Keratinocyte (primary cell): ENCODE data around the gene LCE6A.

Experiments used
- EZH2 ChIP-seq: IDR thresholded peaks from one replicate; pipeline ENCODE4 v1.6.1; 2012; ENCODE audit warnings: inconsistent platforms, mild to moderate bottlenecking, low read length, moderate library complexity
- TF ChIP-seq, protein P1 (sequence below), 3 experiments: IDR thresholded peaks in 1 of 3; conservative IDR thresholded peaks in 1 of 3; optimal IDR thresholded peaks in 1 of 3; 2 replicates in 2 of 3; 3 replicates in 1 of 3; pipeline versions ENCODE3 to v1.5.1; 2011; ENCODE audit warnings: low read length in 3 of 3, mild to moderate bottlenecking in 3 of 3, moderate library complexity in 2 of 3, control low read depth in 1 of 3, inconsistent platforms in 1 of 3; ENCODE audit not compliant: insufficient read depth in 2 of 3; ENCODE audit errors: extremely low read depth in 1 of 3

DNA sequence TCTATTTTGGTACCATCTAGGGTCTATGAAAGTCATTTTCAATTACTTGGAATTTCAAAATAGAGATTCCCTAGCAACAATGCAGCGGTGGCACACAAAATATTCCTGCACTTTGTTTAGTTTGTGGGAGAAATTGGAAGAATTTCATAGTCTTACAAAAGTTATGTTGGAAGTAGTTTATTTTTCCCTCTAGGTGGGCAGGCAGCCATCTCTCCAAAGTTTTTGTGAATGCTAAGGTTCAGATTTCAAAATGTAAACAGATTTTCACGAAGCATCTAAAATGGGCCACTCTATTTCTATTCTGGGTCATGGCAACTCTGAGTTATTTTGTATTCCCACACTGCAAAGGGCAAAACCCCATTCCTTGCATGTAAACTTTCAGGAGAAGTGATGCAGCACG, 43.4 kb downstream of the LCE6A start:
- TF ChIP-seq, protein P1, sequence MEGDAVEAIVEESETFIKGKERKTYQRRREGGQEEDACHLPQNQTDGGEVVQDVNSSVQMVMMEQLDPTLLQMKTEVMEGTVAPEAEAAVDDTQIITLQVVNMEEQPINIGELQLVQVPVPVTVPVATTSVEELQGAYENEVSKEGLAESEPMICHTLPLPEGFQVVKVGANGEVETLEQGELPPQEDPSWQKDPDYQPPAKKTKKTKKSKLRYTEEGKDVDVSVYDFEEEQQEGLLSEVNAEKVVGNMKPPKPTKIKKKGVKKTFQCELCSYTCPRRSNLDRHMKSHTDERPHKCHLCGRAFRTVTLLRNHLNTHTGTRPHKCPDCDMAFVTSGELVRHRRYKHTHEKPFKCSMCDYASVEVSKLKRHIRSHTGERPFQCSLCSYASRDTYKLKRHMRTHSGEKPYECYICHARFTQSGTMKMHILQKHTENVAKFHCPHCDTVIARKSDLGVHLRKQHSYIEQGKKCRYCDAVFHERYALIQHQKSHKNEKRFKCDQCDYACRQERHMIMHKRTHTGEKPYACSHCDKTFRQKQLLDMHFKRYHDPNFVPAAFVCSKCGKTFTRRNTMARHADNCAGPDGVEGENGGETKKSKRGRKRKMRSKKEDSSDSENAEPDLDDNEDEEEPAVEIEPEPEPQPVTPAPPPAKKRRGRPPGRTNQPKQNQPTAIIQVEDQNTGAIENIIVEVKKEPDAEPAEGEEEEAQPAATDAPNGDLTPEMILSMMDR (optimal IDR thresholded peaks at IDR 0.05 in 1 of 3, IDR thresholded peaks at IDR 0.05 in 1 of 3, conservative IDR thresholded peaks at IDR 0.05 in 1 of 3; ENCODE audit: extremely low read depth in 1 of 3, insufficient read depth in 2 of 3, low read length in 3 of 3) = no peak
- TF ChIP-seq EZH2 = no peak
